ENCODE data around the gene SRL.

- TF ChIP-seq EZH2 (IDR thresholded peaks at IDR 0.05; ENCODE audit: insufficient read depth, poor library complexity, severe bottlenecking) (no peak), EZH2phosphoT487 (IDR thresholded peaks at IDR 0.05; ENCODE audit: insufficient read depth, low read depth) (no peak)
Observed at GRCh38 chr16:4141604-4142003, 100.3 kb downstream of the SRL start.

Data from GM23248 (cell line).